Heart right ventricle (tissue), 16 donors: Measurements from ENCODE around the gene BICC1. TPM values are rescaled to one million over a fixed set of nuclear protein-coding genes. Genes with fewer than 3 reads are reported as not detected.

Source experiments
- ATAC-seq, 8 donors: fragments of 200-7000 bp; cut with Tn5 transposase; one replicate each; pipeline ENCODE4 v1.9.1; 2020; ENCODE audit warnings: mild to moderate bottlenecking in 8 of 8, moderate library complexity in 8 of 8, moderate number of reproducible peaks in 1 of 8
- DNase-seq, 2 donors: peaks; one replicate each; pipeline ENCODE4 v3.0.0-alpha.2; 2020
- H3K27ac ChIP-seq, 10 donors: fragments of 200-600 bp; sonication (generic) in 2 of 10; one replicate each; pipeline versions ENCODE4 v1.5.0 to v1.8.0; 2020 to 2022; ENCODE audit warnings: mild to moderate bottlenecking in 3 of 10
- H3K27me3 ChIP-seq, 7 donors: fragments of 200-600 bp; one replicate each; pipeline ENCODE4 v1.8.0; 2021 to 2022; ENCODE audit warnings: mild to moderate bottlenecking in 2 of 7
- H3K36me3 ChIP-seq, 9 donors: fragments of 200-600 bp; sonication (generic) in 1 of 9; one replicate each; pipeline versions ENCODE4 v1.5.0 to v1.8.0; 2020 to 2022; ENCODE audit warnings: mild to moderate bottlenecking in 2 of 9
- H3K4me1 ChIP-seq, 9 donors: fragments of 200-600 bp; sonication (generic) in 1 of 9; one replicate each; pipeline versions ENCODE4 v1.5.0 to v1.8.0; 2020 to 2022; ENCODE audit warnings: mild to moderate bottlenecking in 4 of 9
- H3K4me3 ChIP-seq, 10 donors: fragments of 200-600 bp; sonication (generic) in 2 of 10; one replicate each; pipeline versions ENCODE4 v1.5.0 to v1.8.0; 2020 to 2022; ENCODE audit warnings: mild to moderate bottlenecking in 7 of 10, moderate library complexity in 2 of 10
- H3K9me3 ChIP-seq, 11 donors: fragments of 200-600 bp in 10 of 11; sonication (generic) in 2 of 11; one replicate each; pipeline versions ENCODE4 v1.5.0 to v1.8.0; 2013 to 2022; ENCODE audit warnings: mild to moderate bottlenecking in 2 of 11, control low read depth in 1 of 11, moderate library complexity in 1 of 11
- WGBS, 2 donors: extraction: QIAGEN DNeasy Blood & Tissue Kit; methylation state at CpG; one replicate each; pipeline ENCODE4 v1.1.7; 2013; ENCODE audit warnings: inconsistent platforms in 1 of 2; 5-methylcytosine and 5-hydroxymethylcytosine counted together
- intact Hi-C, 10 donors: fragments of 100-400 bp; cut with DNase I; formaldehyde crosslinking; loops; one replicate each; pipeline versions ENCODE4 v1.11.1 to v1.14.2; 2022
- polyA plus RNA-seq, 2 donors: library from polyadenylated mRNA; stranded (reverse); fragments of 200-250 nt; gene quantifications; one replicate each; pipeline ENCODE4 v1.2.3, GENCODE V29; 2013
- total RNA-seq, 10 donors: library from RNA; stranded (reverse); fragmentation: NEBNext Ultra II Directional in 3 of 10; extraction: Animal tissue kit (Norgen Biotek cat#: 25700) in 3 of 10; gene quantifications; one replicate each; pipeline versions ENCODE4 v1.2.1 to v1.2.4, GENCODE V29; 2021 to 2023
- TF ChIP-seq, protein P1 (sequence below), 9 donors: fragments of 200-600 bp; sonication (generic) in 2 of 9; IDR thresholded peaks; one replicate each; pipeline versions ENCODE4 v1.5.0 to v1.8.0; 2021 to 2022; ENCODE audit warnings: antibody characterized with exemption in 9 of 9, mild to moderate bottlenecking in 5 of 9, moderate library complexity in 1 of 9
- donor health status: Arrhythmogenic right ventricular cardiomyopathy.
- donor health status: ischemic (EF 13 %, LVEDD 7.1; RV severe dilation, severe dysfunction).
- donor health status: healthy with polysubstance abuse.
- donor health status: DM: no; HTN: yes; CAD: no.
- donor health status: DM: no; HTN: no; CAD: no.
- donor health status: ischemic (EF 25% LVEDD 6.9; RV normal size, moderate dysfunction).
- donor health status: ischemic (EF 25% LVEDD 5.7; RV mildly dilated, moderate dysfunction).
- donor health status: healthy.
- donor health status: DM: yes; HTN: yes; CAD: no.
- donor health status: Ischemic cardiomyopathy.
- donor health status: ischemic (EF 35%, LVEDD 5.7; RV mildly dilated, moderate dysfunction).
- donor health status: nonischemic (EF 11% LVEDD 7.7; RV severe dilation, severe dysfunction).
- donor health status: DM: yes; HTN: yes; CAD: no.
- donor health status: PGD.
- donor health status: ischemic (EF 29% LVEDD 5.4; RV normal size, mild dysfunction).
- donor health status: nonischemic (EF 23%, LVEDD 6.1; RV moderate dilation, normal function).

BICC1 gene
- total and polyA plus RNA-seq, 12 donors: 1.6 to 9.2 (median 5.0) TPM

DNA sequence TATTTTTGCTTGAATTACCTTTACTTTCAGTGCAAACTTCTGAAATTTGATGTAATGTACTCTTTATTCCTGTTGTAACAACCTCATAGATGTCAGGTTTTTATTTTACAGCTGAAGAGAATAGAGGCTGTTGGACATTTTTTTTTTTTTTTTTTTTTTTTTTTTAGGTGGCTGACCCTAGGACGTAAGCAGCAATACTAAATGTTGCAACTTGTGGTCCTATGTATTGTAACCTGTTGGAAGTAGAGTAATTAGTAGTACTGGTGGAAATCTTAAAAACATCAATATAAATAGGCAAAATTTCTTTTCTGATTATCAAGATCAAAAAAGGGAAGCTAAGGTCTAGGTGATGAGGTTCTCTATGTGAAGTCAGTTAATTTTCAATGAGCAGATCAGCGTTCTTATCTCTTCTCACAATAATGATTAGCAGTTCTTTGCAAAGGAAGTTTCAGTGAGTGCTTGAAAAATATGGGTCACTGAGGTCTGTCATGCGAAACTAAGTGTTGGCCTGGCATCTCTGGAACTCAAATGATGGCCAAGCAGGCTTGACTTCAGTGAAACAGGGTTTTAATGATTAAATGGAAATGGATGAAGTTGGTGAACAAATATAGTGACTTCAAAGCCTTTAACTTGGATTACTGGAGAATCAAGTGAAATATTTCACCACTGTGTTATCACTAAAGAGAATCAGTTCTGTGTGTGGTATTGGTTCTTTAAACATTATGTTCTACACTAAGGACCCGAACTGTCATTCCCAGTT, 42.7 kb downstream of the BICC1 start:
- no peaks in the 10 kb centered on the region for H3K36me3 ChIP-seq
- H3K27ac ChIP-seq: no peak overlapping the region
- TF ChIP-seq, protein P1, sequence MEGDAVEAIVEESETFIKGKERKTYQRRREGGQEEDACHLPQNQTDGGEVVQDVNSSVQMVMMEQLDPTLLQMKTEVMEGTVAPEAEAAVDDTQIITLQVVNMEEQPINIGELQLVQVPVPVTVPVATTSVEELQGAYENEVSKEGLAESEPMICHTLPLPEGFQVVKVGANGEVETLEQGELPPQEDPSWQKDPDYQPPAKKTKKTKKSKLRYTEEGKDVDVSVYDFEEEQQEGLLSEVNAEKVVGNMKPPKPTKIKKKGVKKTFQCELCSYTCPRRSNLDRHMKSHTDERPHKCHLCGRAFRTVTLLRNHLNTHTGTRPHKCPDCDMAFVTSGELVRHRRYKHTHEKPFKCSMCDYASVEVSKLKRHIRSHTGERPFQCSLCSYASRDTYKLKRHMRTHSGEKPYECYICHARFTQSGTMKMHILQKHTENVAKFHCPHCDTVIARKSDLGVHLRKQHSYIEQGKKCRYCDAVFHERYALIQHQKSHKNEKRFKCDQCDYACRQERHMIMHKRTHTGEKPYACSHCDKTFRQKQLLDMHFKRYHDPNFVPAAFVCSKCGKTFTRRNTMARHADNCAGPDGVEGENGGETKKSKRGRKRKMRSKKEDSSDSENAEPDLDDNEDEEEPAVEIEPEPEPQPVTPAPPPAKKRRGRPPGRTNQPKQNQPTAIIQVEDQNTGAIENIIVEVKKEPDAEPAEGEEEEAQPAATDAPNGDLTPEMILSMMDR (IDR thresholded peaks at IDR 0.05): no peak
- no peak overlapping the region for H3K4me3 ChIP-seq
- H3K9me3 ChIP-seq: peaks cover 0 to 48% (median 3%) of the 10 kb centered on the region in 11 donors
- DNase-seq (no peak), ATAC-seq (no peak)
- intact Hi-C loops: no loop called here
- 79 to 82% methylated on average over 4 of the region's 4 CpGs for WGBS, 2 donors
- H3K4me1 ChIP-seq: no peaks in the 10 kb centered on the region
- no peaks in the 10 kb centered on the region for H3K27me3 ChIP-seq

- TF ChIP-seq, protein P1 (IDR thresholded peaks at IDR 0.05): no peak
- no peaks in the 10 kb centered on the region for H3K4me1 ChIP-seq
- DNase-seq: no peak
- intact Hi-C loops: no loop called here
- no peaks in the 10 kb centered on the region for H3K36me3 ChIP-seq
- 93 to 97% methylated on average over 2 of the region's 2 CpGs for WGBS, 2 donors
- H3K27me3 ChIP-seq: no peaks in the 10 kb centered on the region
- H3K9me3 ChIP-seq: peaks cover 0 to 54% (median 8%) of the 10 kb centered on the region in 11 donors
- ATAC-seq: no peak
- H3K4me3 ChIP-seq: no peak overlapping the region
- H3K27ac ChIP-seq: no peak overlapping the region
Measured at GRCh38 chr10:58555930-58556311, 43.2 kb downstream of the BICC1 start.

DNA sequence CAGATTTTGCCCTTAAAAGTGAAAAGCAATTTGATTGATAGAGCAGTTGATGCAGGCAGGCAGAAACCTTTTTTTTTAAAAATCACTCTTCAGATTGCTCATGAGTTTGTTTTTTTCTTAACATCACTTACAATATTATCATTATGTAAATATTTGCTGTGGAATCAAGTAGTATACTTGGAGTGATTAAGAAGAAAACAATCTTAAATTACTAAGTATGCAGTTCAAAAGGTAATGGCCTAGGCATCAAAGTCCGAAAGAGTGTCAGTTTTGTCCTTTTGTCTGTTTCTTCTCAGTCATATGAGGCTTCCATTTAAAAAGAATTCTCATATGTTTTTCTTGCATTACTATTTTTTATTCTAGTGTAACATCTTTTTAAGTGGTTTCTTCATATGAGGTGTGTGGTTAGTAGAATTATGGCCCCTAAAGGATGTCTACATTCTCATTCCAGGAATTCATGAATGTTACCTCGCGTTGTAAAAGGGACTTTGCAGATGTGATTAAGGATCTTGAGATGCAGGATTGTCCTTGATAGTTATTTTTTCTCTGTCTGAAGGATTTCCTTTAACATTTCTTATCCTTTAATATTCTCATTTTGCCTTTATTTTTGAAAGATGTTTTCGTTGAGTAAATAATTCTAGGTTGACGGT, 44.0 kb downstream of the BICC1 start:
- no peak overlapping the region for H3K4me3 ChIP-seq
- no peaks in the 10 kb centered on the region for H3K36me3 ChIP-seq
- DNase-seq (no peak), ATAC-seq (no peak)
- intact Hi-C loops: no loop called here
- no peaks in the 10 kb centered on the region for H3K27me3 ChIP-seq
- no peak overlapping the region for H3K27ac ChIP-seq
- H3K4me1 ChIP-seq: no peaks in the 10 kb centered on the region
- 92% methylated on average over 5 of the region's 5 CpGs for WGBS, 2 donors
- TF ChIP-seq, protein P1 (IDR thresholded peaks at IDR 0.05): no peak
- peaks cover 0 to 61% (median 13%) of the 10 kb centered on the region in 11 donors for H3K9me3 ChIP-seq

GRCh38 chr10:58557714-58558113, 45.0 kb downstream of the BICC1 start:
- TF ChIP-seq, protein P1 (IDR thresholded peaks at IDR 0.05): no peak
- WGBS, 2 donors: 89% methylated on average over 1 of the region's 1 CpG
- H3K27ac ChIP-seq: no peak overlapping the region
- no peaks in the 10 kb centered on the region for H3K27me3 ChIP-seq
- no peak overlapping the region for H3K4me3 ChIP-seq
- no peaks in the 10 kb centered on the region for H3K36me3 ChIP-seq
- ATAC-seq (no peak), DNase-seq (no peak)
- intact Hi-C loops: no loop called here
- no peaks in the 10 kb centered on the region for H3K4me1 ChIP-seq
- H3K9me3 ChIP-seq: peaks cover 0 to 71% (median 17%) of the 10 kb centered on the region in 11 donors
